Endothelial cell of umbilical vein (primary cell): ENCODE results near the gene CHCHD4. TPM values are rescaled to one million over a fixed set of nuclear protein-coding genes. Genes with fewer than 3 reads are reported as not detected.

Source experiments
- BruUV-seq: library from RNA; stranded (reverse); fragments of 400-500 nt; replicated peaks from 2 replicates; lab custom pipeline; 2021; lab: Mats Ljungman, UMichigan
- CTCF ChIA-PET: fragments of 300-600, 350-600 bp; sonication (Branson Sonifier 250); formaldehyde crosslinking; loops from one replicate; lab custom pipeline; 2021; ENCODE audit warnings: antibody characterized with exemption, inconsistent platforms; lab: Charles Lee
- POLR2A ChIA-PET: fragments of 300-600, 350-600 bp; sonication (Branson Sonifier 250); formaldehyde crosslinking; loops from one replicate; lab custom pipeline; 2021; ENCODE audit warnings: antibody characterized with exemption, inconsistent platforms; lab: Charles Lee
- DNase-seq: peaks from one replicate; pipeline ENCODE4 v3.0.0-alpha.2; 2011; ENCODE audit warnings: low read depth, low spot score
- FAIRE-seq: peaks from 2 replicates; lab custom pipeline; 2011; peaks lifted over from hg19 to GRCh38; lab: Jason Lieb, UNC
- H2AFZ ChIP-seq: 2 replicates; pipeline ENCODE4 v1.6.0; 2012; ENCODE audit warnings: low read depth, low read length, control low read depth, inconsistent platforms
- H3K27ac ChIP-seq: 2 replicates; pipeline ENCODE4 v1.5.1; 2011; ENCODE audit warnings: low read depth, mild to moderate bottlenecking, control low read depth, low read length, moderate library complexity; ENCODE audit not compliant: insufficient read depth
- H3K27me3 ChIP-seq, 2 experiments: 2 replicates each; pipeline versions ENCODE4 v1.6.0 to v1.6.1; 2011; ENCODE audit warnings: low read length in 2 of 2, mixed read lengths in 1 of 2; ENCODE audit not compliant: control insufficient read depth in 2 of 2, insufficient read depth in 2 of 2
- H3K36me3 ChIP-seq, 2 experiments: 2 replicates in 1 of 2; 3 replicates in 1 of 2; pipeline ENCODE4 v1.5.1; 2011; ENCODE audit warnings: low read length in 2 of 2, mild to moderate bottlenecking in 1 of 2, moderate library complexity in 1 of 2; ENCODE audit not compliant: control insufficient read depth in 2 of 2, insufficient read depth in 2 of 2; ENCODE audit errors: extremely low read depth in 1 of 2
- H3K4me1 ChIP-seq: 3 replicates; pipeline ENCODE4 v1.5.1; 2011; ENCODE audit warnings: mild to moderate bottlenecking, low read length; ENCODE audit not compliant: control insufficient read depth, insufficient read depth; ENCODE audit errors: extremely low read depth
- H3K4me2 ChIP-seq: 2 replicates; pipeline ENCODE4 v1.6.1; 2011; ENCODE audit warnings: low read length, control low read depth, mixed read lengths; ENCODE audit not compliant: insufficient read depth
- H3K4me3 ChIP-seq, 3 experiments: fragments of 200-600 bp in 1 of 3; sonication (generic), shearing (Covaris generic) in 1 of 3; replicated peaks in 1 of 3; 2 replicates each; pipeline ENCODE4 v1.5.1; 2011 to 2016; ENCODE audit warnings: control low read depth in 3 of 3, low read length in 3 of 3, mild to moderate bottlenecking in 2 of 3, inconsistent platforms in 1 of 3, low read depth in 1 of 3, moderate library complexity in 1 of 3; ENCODE audit not compliant: insufficient read depth in 1 of 3
- H3K79me2 ChIP-seq: 2 replicates; pipeline ENCODE4 v1.6.0; 2012; ENCODE audit warnings: low read length, inconsistent platforms; ENCODE audit not compliant: control insufficient read depth, insufficient read depth
- H3K9ac ChIP-seq: replicated peaks from 2 replicates; pipeline ENCODE3; 2011; ENCODE audit warnings: low read length, control low read depth; ENCODE audit not compliant: insufficient read depth; ENCODE audit errors: extremely low read depth
- H3K9me1 ChIP-seq: replicated peaks from 3 replicates; pipeline ENCODE4 v1.6.0; 2011; ENCODE audit warnings: mild to moderate bottlenecking, low read length; ENCODE audit not compliant: control insufficient read depth, insufficient read depth; ENCODE audit errors: extremely low read depth
- H3K9me3 ChIP-seq: replicated peaks from 2 replicates; pipeline ENCODE4 v1.5.1; 2012; ENCODE audit warnings: low read length, inconsistent platforms; ENCODE audit not compliant: control insufficient read depth, insufficient read depth
- H4K20me1 ChIP-seq: replicated peaks from 2 replicates; pipeline ENCODE3; 2011; ENCODE audit warnings: mild to moderate bottlenecking, low read length; ENCODE audit not compliant: control insufficient read depth, insufficient read depth; ENCODE audit errors: extremely low read depth
- CTCF ChIP-seq, 2 donors: IDR thresholded peaks; 1 replicate in 1 of 2; 2 replicates in 1 of 2; pipeline ENCODE4 v1.5.1; 2011; ENCODE audit warnings: low read length in 2 of 2, mild to moderate bottlenecking in 2 of 2, moderate library complexity in 2 of 2, control low read depth in 1 of 2, inconsistent platforms in 1 of 2, low read depth in 1 of 2; ENCODE audit not compliant: insufficient read depth in 1 of 2; ENCODE audit errors: extremely low read depth in 1 of 2
- EZH2 ChIP-seq: IDR thresholded peaks from 2 replicates; pipeline ENCODE4 v1.6.1; 2012; ENCODE audit warnings: borderline replicate concordance, low read depth, mild to moderate bottlenecking, moderate library complexity, low read length, inconsistent platforms; ENCODE audit not compliant: severe bottlenecking
- FOS ChIP-seq: IDR thresholded peaks from 2 replicates; pipeline ENCODE4 v1.6.1; 2011; ENCODE audit warnings: mild to moderate bottlenecking, low read length, moderate library complexity, borderline replicate concordance; ENCODE audit not compliant: insufficient read depth
- GATA2 ChIP-seq: IDR thresholded peaks from 2 replicates; pipeline ENCODE4 v1.7.0; 2011; ENCODE audit warnings: low read depth, mild to moderate bottlenecking, moderate library complexity, mixed read lengths, low read length; ENCODE audit not compliant: insufficient read length, insufficient read depth
- JUN ChIP-seq: IDR thresholded peaks from 2 replicates; pipeline ENCODE4 v1.6.1; 2011; ENCODE audit warnings: borderline replicate concordance, low read depth; ENCODE audit not compliant: insufficient read length, insufficient read depth
- MYC ChIP-seq: IDR thresholded peaks from one replicate; pipeline ENCODE4 v1.6.1; 2011; ENCODE audit warnings: mild to moderate bottlenecking, low read depth, low read length
- POLR2A ChIP-seq: IDR thresholded peaks from 2 replicates; pipeline ENCODE4 v1.6.1; 2012; ENCODE audit warnings: low read depth, mild to moderate bottlenecking, control low read depth, low read length
- POLR2AphosphoS5 ChIP-seq: IDR thresholded peaks from 2 replicates; pipeline ENCODE4 v1.6.1; 2012; ENCODE audit warnings: low read depth, mild to moderate bottlenecking, control low read depth, low read length, moderate library complexity; ENCODE audit not compliant: insufficient read depth
- dilution Hi-C: fragments of 300-500 bp; cut with MboI; formaldehyde crosslinking; loops from one replicate; pipeline ENCODE4 v1.15.0; 2019; ENCODE audit warnings: low sequenced_read_pairs; ENCODE audit not compliant: extremely low pct_ligation_motif_present
- intact Hi-C: fragments of 100-400 bp; cut with micrococcal nuclease; formaldehyde crosslinking; loops from one replicate; pipeline ENCODE4 v1.10.0; 2022
- polyA plus RNA-seq, 4 experiments: library from polyadenylated mRNA; depleted of rRNA in 3 of 4; stranded (reverse) in 3 of 4; unstranded in 1 of 4; fragments of >200 nt; gene quantifications; 2 replicates each; pipeline versions ENCODE4 v1.2.1 to v1.2.3, GENCODE V29; 2011 to 2012; ENCODE audit warnings: missing spikeins in 1 of 4
- total RNA-seq: library from RNA; stranded (reverse); gene quantifications from 2 replicates; pipeline ENCODE4 v1.2.3, GENCODE V29; 2021
- TF ChIP-seq, protein P1 (sequence below): IDR thresholded peaks from 2 replicates; pipeline ENCODE4 v1.6.1; 2011; ENCODE audit not compliant: insufficient read depth, insufficient read length

Gene CHCHD4
- total and polyA plus RNA-seq, 2 donors (not counting 3 experiments of a cell fraction or from before 2014, with no cell fraction given) = 8.5 to 13.6 TPM

DNA sequence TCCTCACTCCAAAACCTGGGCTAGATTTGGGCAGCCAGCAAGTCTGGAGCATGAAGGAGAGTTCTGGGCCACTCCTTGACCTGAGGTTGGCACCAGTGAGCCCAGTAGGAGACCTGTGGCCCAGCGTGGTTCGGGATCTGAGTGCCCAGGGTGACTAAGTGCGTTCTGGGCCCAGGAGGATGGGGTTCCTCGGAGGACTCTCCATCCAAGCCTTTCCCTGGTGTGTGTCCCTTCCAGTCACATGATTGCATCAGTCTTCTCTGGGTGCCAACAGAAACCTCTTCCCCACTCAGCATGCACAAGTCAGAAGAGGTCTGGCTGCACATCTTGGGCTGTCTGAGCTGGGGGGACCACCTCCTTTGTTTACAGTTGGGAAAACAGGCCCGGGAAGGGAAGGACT, 15.1 kb upstream of the CHCHD4 start:
- ChIA-PET CTCF (no interaction called here), POLR2A (no interaction called here)
- TF ChIP-seq, protein P1, sequence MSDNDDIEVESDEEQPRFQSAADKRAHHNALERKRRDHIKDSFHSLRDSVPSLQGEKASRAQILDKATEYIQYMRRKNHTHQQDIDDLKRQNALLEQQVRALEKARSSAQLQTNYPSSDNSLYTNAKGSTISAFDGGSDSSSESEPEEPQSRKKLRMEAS = no peak
- TF ChIP-seq JUN = no peak
- TF ChIP-seq FOS = no peak
- no peak for TF ChIP-seq EZH2
- no peak for TF ChIP-seq CTCF (IDR thresholded peaks at IDR 0.05; ENCODE audit: extremely low read depth in 1 of 2, insufficient read depth in 1 of 2, low read depth in 1 of 2, low read length in 2 of 2)
- TF ChIP-seq POLR2A = no peak
- TF ChIP-seq GATA2 = no peak
- TF ChIP-seq POLR2AphosphoS5 = no peak
- no peak for TF ChIP-seq MYC
- H3K27ac ChIP-seq = no peak overlapping the region
- no peaks in the 10 kb centered on the region for H3K9me3 ChIP-seq
- H3K79me2 ChIP-seq = no peaks in the 10 kb centered on the region
- H2AFZ ChIP-seq = no peak overlapping the region
- no peaks in the 10 kb centered on the region for H4K20me1 ChIP-seq
- FAIRE-seq = no peak
- H3K27me3 ChIP-seq = no peaks in the 10 kb centered on the region
- no peak overlapping the region for H3K9ac ChIP-seq
- H3K4me3 ChIP-seq = no peak overlapping the region
- H3K9me1 ChIP-seq = no peaks in the 10 kb centered on the region
- DNase-seq = no peak
- no TSS peak for BruUV-seq
- peaks cover 0 to 41% of the 10 kb centered on the region in 2 experiments for H3K36me3 ChIP-seq
- dilution Hi-C loops = no loop called here
- intact Hi-C loops = loop anchor here (5.0 to 10.0 kb wide), 4 partner anchors 265 to 1923 kb away; partner anchors contain the start of genes NR2C2 and SLC6A6
- H3K4me1 ChIP-seq = peaks cover 30% of the 10 kb centered on the region
- no peak overlapping the region for H3K4me2 ChIP-seq
